Measurements from ENCODE around the gene MPP3. TPM values are rescaled to one million over a fixed set of nuclear protein-coding genes. Genes with fewer than 3 reads are reported as not detected.

MPP3 gene
- total and polyA plus RNA-seq, 9 of the 15 experiments (the other 6 are each of a cell fraction or from before 2014, with no cell fraction given): 0.41 to 10.4 (median 4.5) TPM

GRCh38 chr17:43753493-43754129, 79.3 kb downstream of the MPP3 start (continued):
- TF ChIP-seq CHD7 (IDR thresholded peaks at IDR 0.05; ENCODE audit: low read depth, low read length): no peak
- TF ChIP-seq CTCF (IDR thresholded peaks at IDR 0.05 in 2 of 3, conservative IDR thresholded peaks at IDR 0.05 in 1 of 3; ENCODE audit: insufficient read depth in 2 of 3, low read depth in 1 of 3, low read length in 3 of 3): 0 out of 6 replicates have a peak, but pooled peaks of 1 of the 3 experiments have one; percentile 2
- 0 out of 2 replicates have a peak, but pooled peaks have one; percentile 56 for TF ChIP-seq ZNF175 (CRISPR knock-in tag; IDR thresholded peaks at IDR 0.05; ENCODE audit: low read depth)
- no peak for TF ChIP-seq CREBBP (IDR thresholded peaks at IDR 0.05; ENCODE audit: low read depth, low read length)
- TF ChIP-seq ZFP1 (CRISPR knock-in tag; IDR thresholded peaks at IDR 0.05): no peak
- TF ChIP-seq E2F8 (IDR thresholded peaks at IDR 0.05; ENCODE audit: low read depth, partially characterized antibody): no peak
- TF ChIP-seq EHMT2 (IDR thresholded peaks at IDR 0.05): no peak
- TF ChIP-seq ZNF589 (CRISPR knock-in tag; IDR thresholded peaks at IDR 0.05; ENCODE audit: low read depth): peak; percentile 52; the same call in 1 of the 2 replicates
- TF ChIP-seq THRAP3 (IDR thresholded peaks at IDR 0.05; ENCODE audit: borderline replicate concordance): no peak
- TF ChIP-seq HDAC2 (IDR thresholded peaks at IDR 0.05): no peak
- TF ChIP-seq ZNF347 (CRISPR knock-in tag; IDR thresholded peaks at IDR 0.05; ENCODE audit: low read depth): no peak

Measured in K562 (cell line).